CD4-positive, alpha-beta T cell treated with Interleukin-6 at 100 ng/mL for 8 hours (primary cell): ENCODE results near the gene LMNB1.
"Not testable (repeated sequence)": the region's sequence is repeated elsewhere in the genome, so short reads cannot be mapped to it uniquely, and the experiment has no call there.

Experiments
- DNase-seq: peaks from one replicate; pipeline ENCODE4 v3.0.0-alpha.2; 2020; ENCODE audit warnings: mixed read lengths, low spot score

Gene LMNB1, protein sequence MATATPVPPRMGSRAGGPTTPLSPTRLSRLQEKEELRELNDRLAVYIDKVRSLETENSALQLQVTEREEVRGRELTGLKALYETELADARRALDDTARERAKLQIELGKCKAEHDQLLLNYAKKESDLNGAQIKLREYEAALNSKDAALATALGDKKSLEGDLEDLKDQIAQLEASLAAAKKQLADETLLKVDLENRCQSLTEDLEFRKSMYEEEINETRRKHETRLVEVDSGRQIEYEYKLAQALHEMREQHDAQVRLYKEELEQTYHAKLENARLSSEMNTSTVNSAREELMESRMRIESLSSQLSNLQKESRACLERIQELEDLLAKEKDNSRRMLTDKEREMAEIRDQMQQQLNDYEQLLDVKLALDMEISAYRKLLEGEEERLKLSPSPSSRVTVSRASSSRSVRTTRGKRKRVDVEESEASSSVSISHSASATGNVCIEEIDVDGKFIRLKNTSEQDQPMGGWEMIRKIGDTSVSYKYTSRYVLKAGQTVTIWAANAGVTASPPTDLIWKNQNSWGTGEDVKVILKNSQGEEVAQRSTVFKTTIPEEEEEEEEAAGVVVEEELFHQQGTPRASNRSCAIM

DNA sequence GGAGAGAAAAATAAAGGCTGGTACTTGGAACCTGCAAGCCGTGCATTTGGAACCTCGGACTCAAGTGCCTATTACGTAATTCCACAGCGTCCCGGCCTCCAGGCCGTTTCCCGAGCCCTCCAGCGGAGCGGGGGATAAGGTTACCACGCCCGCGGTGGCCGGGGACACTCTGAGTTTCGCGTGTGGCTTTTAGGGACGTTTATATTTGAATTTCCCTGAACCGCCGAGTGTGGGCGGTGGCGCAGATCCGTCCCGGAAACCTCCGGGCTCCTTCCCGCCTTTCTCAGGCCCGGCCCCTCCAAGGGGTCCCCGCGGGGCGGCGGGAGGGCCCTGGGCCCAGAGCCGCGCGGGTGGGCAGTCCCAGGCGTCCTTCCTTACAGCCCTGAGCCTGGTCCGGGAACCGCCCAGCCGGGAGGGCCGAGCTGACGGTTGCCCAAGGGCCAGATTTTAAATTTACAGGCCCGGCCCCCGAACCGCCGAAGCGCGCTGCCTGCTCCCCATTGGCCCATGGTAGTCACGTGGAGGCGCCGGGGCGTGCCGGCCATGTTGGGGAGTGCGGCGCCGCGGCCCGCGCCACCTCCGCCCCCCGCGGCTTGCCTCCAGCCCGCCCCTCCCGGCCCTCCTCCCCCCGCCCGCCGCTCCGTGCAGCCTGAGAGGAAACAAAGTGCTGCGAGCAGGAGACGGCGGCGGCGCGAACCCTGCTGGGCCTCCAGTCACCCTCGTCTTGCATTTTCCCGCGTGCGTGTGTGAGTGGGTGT lies at the start of gene LMNB1:
LMNB1 (plus strand) TSS at position 638 of the 758 bp plus-strand sequence. CDS start 373 bp downstream, outside the sequence.
- DNase-seq: peak; percentile 92

DNA sequence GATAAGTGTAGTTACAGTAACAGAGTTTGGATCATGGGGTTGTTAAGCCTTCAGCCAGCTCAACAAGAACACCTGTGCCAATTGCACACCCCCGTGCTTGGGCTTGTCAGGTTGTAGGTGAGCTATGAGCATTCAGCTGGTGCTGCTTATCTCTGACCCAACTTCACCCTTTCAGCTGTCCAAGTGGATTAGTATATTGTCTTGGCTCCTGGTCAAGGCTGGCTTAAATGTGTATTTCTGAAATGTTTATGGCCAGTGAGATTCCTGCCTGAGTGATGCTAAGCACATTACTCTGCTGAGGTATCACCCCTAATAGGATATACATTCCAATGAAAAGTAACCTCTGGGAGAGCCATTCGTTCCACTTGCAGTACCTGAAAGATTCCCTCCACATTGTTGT lies 44.2 kb upstream of the LMNB1 start:
- DNase-seq: no peak

DNA sequence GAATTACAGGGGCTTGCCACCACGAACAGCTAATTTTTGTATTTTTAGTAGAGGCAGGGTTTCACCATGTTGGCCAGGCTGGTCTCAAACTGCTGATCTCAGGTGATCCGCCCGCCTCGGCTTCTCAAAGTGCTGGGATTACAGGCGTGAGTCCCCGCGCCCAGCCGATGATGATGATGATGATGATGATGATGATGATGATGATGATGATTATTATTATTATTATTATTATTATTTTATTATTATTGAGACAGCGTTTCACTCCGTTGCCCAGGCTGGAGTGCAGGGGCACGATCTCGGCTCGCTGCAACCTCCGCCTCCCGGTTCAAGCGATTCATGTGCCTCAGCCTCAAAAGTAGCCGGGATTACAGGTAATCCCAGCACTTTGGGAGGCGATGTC lies 42.4 kb upstream of the LMNB1 start:
- not testable (repeated sequence) for DNase-seq

DNA sequence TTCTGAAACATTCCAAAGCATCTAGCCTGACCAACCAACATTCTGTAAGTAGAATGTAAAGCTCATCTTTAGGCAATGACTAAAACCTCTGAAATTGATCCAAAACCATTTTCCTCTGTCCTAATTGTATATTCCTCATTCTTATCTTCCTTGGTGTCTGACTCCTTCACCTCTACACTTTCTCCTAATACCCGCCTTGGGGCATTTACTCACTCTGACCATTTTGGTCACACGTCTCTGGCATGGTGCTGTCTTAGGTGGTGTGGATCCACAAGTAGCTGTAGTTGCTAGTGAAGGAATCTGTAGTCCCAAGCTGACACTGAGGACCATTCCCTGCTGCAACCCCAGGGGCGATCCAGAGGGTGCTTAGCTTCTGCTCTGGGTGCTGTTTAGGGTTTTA lies 40.8 kb upstream of the LMNB1 start:
- no peak for DNase-seq

DNA sequence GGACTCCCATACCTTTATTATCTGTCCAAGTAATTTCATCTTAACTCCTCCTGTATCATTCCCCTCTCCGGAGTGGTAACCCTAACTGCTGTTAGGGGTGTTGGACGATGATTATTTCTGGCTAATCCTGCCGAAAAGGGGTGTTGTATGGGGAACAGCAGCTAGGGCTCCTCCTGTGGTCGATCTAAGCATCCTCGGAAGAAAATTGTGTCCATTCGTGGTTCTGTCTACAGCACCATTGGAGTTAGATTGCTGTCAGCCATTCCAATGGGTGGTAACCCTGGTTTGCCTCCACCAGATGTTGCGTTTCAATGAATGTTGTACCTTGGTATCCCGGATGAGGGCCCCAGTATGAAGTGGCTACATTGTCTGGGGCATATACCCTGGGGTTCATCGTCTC lies 35.6 kb upstream of the LMNB1 start:
- no peak for DNase-seq

DNA sequence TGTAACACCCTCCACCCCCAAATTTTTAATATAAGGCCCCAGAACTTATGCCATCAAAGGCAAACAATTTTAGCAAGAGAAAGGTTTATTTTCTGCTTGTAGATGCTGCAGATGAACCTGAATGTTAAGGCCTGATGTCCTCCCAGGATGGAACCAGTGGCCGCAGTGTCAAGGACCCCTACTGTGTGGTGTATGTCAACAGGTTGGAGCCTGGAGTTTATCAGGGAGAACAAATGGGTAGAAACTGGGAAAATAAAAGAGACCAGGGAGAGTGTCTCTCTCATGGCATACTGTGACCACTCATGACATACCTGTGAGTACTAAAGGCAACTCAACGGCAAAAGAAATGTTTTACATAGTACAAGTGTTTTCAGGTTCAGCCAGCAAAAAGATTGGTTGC lies 34.5 kb upstream of the LMNB1 start:
- DNase-seq: no peak

DNA sequence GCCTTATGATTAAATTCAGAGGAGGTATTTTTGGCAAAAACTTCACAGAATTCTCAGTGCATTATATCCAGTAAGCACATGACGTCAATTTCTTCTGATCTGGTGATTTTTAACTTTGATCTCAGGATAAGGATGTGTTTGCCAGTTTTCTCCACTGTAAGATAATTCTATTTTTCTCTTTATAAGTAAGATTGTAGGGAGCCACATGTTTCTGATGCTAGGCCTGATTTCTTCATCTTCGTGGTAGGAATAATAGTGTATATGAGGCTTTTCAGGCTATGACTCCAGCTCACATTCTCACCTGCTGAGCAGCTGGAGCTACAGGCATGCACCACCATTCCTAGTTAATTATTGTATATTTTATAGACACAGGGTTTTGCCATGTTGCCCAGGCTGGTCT lies 32.1 kb upstream of the LMNB1 start:
- no peak for DNase-seq

DNA sequence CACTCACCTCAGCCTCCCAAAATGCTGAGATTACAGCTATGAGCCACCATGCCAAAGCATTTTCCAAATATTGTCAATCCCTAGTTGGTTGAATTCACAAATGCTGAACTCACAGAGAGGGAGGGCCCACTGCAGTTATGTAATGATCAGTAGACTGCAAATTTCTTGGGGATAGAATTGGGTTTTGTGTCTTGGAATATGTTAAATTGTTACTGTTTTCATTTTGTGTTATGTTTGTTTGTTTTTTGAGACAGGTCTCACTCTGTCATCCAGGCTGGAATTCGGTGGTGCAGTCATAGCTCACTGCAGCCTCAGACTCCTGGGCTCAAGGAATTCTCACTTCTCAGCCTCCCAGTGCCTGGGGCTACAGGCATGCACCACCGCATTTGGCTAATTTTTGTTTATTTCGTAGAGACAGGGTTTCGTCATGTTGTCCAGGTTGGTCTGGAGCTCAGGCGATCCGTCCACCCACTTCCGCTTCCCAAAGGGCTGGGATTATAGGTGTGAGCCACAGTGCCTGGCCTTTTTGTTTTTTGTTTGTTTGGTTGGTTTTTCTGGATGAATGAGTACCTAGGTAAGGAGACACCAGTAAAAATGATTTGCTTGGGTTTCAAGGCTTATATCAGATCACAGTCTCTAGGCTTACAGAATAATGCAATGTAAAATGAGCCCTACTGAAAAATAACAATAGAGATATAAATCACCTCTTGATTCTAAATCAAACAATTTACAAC lies 31.5 kb upstream of the LMNB1 start:
- DNase-seq: no peak

DNA sequence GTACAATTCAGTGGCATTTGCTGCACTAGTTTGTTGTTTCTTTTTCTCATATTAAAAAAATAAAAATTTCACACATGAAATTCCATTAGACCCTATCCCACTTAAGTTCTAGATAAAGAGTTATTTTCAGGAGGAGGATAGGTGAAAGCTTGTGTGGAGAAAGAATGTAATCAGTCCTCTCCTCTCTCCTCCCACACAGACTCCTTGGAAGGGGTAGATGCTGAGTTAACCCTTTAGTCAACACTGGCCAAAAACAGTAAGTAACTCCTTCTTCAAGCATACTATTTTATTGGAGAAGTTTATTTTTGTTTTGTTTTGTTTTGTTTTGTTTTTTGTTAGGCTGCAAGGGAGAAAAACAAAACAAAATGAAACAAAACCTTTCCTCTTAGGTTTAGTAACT lies 30.6 kb upstream of the LMNB1 start:
- no peak for DNase-seq

DNA sequence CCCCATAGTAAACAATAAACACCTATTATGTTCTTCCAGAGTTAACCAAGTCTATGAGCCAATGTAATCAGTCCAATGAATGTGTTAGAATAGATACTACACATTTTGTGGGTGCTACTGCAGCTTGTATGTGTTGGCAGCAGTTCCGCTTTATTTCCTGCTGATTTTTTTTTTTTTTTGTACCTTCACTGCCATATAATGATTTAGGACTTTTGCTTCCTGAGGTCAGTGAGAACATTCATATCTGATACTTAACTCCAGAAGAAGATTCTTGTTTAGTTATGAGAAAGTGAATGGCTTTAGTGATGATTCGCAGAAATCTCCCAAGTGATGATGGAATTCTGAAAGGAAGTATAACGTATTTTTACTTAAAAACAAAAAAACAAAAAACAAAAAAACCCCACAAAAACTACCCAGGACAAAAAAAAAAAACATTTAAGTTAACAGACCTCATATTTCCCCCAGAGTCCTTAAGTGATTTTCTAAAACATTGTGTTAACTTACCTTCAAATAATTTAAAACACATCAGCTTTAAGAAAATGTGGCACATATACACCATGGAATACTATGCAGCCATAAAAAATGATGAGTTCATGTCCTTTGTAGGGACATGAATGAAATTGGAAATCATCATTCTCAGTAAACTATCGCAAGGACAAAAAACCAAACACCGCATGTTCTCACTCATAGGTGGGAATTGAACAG lies 24.7 kb upstream of the LMNB1 start:
- no peak for DNase-seq

DNA sequence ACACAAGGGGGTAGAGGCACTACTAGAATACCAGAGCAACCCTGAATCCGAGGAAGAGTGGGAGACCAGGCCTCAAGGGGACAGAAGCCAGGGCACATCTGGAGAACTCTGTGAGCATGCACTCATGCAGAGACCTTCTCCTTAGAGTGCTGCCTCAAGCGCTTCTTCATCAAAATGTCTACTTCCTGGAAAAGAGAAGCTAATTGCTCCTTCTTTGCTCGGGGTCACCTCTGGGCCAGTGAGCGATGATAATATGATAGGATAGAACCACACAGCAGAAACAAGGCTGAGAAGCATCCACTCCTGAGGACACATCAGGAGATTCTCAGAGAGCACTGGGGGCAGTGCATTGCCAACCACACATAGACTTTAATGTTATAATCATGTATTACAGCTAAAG lies 23.7 kb upstream of the LMNB1 start:
- DNase-seq: no peak

DNA sequence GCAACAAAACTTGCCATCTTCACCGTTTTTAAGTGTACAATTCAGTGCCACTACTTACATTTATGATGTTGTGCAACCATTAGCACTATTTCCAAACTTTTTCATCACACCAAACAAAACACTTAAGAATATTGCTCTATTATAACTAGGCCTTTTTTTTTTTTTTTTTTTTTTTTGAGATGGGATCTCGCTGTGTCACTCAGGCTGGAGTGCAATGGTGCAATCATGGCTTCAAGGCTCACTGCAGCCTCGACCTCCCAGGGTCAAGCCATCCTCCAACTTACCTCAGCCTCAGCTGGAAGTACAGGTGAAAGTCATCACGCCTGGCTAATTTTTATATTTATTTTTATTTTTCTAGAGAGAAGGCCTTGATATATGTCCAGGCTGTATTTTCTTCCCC lies 22.3 kb upstream of the LMNB1 start:
- no peak for DNase-seq

DNA sequence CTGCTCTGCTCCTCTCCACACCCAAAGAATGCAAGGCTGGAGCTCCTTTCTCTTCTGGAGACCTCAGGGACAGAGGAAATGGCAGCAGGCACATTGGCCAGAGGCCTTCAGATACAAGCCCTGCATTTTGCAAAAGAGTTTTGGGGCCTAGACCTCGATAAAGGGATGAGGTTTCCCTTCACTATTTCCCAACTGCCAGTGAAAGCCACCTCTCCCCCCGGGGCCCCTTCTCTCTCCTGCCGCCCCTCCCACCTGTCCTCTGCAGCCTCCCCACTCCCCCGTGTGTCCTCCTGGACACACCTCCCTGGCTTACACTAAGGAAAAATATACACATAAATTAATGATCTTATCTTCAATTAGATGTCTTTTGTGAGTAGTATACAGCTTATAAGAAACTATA lies 21.3 kb upstream of the LMNB1 start:
- no peak for DNase-seq

DNA sequence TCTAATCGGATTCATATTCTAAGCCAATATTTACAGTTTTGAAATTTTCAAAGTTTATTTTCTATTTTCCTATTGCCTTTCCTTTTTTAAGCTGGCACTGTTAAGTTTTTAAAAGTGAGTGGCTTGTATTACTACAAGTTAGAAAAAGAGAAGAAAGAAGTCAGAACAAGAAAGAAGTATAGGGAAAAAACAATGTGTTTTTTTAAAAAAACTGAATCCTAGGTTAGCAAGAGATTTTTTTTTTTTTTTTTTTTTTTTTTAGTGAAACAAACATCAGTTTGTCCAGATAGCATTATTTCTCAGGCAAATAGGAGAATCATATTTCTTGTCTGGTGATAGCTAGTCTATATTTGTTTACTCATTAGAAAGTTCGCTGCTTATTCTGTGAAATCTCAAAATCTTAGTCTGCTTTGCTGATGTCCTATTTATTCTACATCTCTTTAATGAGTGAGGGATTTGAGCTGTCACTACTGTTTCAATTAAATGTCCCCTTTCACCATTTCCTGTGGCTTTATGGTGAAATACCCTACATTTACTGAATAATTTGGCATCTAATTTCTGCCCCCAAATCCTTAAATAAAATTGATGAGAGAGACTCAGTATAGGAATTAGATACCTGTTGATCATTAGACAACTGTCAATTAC lies 19.1 kb upstream of the LMNB1 start:
- no peak for DNase-seq

DNA sequence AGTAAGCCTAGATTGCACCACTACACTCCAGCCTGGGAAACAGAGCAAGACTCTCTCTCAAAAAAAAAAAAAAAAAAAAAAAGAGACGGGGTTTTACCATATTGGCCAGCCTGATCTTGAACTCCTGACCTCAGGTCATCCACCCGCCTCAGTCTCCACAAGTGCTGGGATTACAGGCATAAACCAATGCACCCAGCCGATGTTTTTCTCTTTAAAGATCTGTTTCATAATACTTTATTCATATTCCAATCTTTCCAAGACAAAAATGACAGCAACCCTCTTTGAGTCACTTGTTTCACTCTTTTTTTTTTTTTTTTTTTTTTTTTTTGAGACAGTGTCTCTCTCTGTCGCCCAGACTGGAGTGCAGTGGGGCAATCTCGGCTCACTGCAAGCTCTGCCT lies 13.6 kb upstream of the LMNB1 start:
- DNase-seq: no peak

DNA sequence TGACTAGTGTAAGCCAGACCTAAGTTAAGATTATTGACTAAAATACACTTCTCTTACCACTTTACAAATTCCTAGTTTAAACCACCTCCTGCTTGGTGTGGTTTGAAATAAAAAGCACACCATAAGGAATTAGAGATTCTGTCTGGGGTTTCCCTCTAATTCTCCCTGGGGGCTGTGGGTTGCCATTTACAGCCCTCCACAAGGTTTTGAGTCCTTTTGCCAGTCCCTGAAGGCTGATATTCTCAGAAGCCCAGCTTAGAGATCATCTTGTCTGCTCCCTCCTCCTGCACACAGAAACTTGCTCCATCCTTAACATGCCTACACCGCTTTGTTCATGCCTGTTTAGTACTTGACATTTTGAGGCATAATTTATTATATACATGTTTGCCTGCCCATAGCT lies 7.2 kb upstream of the LMNB1 start:
- DNase-seq: no peak

DNA sequence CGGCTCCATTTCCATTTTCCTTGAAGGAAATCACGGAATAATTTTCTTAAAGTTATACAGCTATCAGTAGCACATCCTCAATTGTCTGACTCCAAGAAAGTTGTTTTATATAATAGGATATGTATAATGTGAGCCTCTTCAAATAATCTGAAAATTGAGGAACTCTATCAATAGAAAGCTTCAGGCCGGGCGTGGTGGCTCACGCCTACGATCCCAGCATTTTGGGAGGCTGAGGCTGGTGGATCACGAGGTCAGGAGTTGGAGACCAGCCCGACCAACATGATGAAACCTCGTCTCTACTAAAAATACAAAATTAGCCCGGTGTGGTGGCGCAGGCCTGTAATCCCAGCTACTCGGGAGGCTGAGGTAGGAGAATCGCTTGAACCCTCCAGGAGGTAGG lies 3.4 kb upstream of the LMNB1 start:
- DNase-seq: not testable (repeated sequence)

DNA sequence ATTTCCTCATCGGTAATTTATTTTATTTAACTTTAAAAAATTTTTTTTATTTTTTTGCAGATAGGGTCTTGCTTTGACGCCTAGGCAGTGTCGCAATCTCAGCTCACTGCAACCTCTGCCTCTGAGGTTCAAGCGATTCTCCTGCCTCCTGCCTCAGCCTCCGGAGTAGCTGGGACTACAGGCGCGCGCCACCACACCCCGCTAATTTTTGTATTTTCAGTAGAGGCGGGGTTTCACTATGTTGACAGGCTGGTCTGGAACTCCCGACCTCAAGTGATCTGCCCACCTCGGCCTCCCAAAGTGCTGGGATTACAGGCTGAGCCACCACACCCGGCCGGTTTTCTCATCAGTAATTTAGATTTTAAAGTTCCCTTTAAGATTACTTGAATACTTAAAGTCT lies 2.3 kb upstream of the LMNB1 start:
- DNase-seq: not testable (repeated sequence)

DNA sequence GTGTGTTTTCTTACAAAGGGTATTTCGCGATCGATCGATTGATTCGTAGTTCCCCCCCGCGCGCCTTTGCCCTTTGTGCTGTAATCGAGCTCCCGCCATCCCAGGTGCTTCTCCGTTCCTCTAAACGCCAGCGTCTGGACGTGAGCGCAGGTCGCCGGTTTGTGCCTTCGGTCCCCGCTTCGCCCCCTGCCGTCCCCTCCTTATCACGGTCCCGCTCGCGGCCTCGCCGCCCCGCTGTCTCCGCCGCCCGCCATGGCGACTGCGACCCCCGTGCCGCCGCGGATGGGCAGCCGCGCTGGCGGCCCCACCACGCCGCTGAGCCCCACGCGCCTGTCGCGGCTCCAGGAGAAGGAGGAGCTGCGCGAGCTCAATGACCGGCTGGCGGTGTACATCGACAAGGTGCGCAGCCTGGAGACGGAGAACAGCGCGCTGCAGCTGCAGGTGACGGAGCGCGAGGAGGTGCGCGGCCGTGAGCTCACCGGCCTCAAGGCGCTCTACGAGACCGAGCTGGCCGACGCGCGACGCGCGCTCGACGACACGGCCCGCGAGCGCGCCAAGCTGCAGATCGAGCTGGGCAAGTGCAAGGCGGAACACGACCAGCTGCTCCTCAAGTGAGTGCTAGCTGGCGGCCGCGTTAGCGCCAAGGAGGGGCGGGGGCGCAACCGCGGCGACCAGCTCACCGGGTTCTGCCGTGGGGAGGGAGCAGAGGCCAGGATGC lies 480 bp downstream of the LMNB1 start:
- peak; percentile 57 for DNase-seq

DNA sequence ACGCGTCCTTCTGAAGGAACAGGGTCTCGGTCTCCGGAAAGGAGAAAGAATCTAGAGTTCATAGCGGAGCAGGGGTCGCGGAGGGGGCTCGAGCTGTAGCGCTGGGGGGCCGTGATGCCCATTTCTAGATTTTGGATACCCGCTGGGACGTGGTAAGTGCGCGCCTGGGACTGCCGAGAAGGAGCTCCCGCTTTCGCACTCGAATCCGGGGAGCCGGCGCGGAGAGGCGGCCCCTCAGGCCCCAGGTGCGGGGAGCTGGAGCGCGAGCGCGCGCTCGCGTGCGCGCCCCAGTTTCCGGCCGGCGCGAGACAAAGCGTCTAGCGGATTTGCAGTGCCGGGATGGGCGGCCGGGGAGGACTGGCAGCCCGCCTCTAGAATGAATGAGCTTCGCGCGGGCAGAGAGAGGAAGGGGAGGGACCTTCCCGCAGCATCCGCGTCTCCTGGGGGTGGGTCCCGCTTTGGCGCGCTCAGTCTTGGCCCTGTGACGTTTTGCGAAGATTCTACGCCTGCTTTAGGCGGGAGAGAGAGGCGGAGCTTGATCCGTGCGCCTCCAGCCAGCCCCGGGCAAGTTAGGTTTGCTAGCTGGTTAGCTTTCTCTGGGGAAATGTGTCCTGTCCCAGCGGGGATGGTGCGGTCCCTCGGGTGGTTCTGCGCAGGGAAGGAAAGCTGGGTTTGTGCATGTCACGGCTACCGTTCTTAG lies 1.2 kb downstream of the LMNB1 start:
- peak; percentile 96 for DNase-seq
